Chondrocyte (in vitro differentiated cells): ENCODE results near the gene UNC119. TPM values are rescaled to one million over a fixed set of nuclear protein-coding genes. Genes with fewer than 3 reads are reported as not detected.

Source experiments
- DNase-seq: peaks from one replicate; pipeline ENCODE4 v3.0.0; 2021; ENCODE audit warnings: mixed read lengths, low spot score
- H3K27ac Mint-ChIP-seq: one replicate; pipeline ENCODE4 v1.8.0; 2021; ENCODE audit warnings: mild to moderate bottlenecking, moderate library complexity, mixed read lengths; ENCODE audit not compliant: unreplicated experiment
- H3K27me3 Mint-ChIP-seq: 2 replicates; pipeline ENCODE4 v1.8.0; 2021; ENCODE audit warnings: low read depth, mixed read lengths
- H3K36me3 Mint-ChIP-seq: 2 replicates; pipeline ENCODE4 v1.8.0; 2021; ENCODE audit warnings: low read depth, mixed read lengths
- H3K4me1 Mint-ChIP-seq: 2 replicates; pipeline ENCODE4 v1.8.0; 2021; ENCODE audit warnings: low read depth, mild to moderate bottlenecking, mixed read lengths
- H3K4me3 Mint-ChIP-seq: one replicate; pipeline ENCODE4 v1.8.0; 2021; ENCODE audit warnings: mild to moderate bottlenecking, moderate library complexity, mixed read lengths; ENCODE audit not compliant: unreplicated experiment
- H3K9me3 Mint-ChIP-seq: 2 replicates; pipeline ENCODE4 v1.8.0; 2021; ENCODE audit warnings: low read depth, mixed read lengths
- long read RNA-seq: library from polyadenylated mRNA; stranded (forward); transcript quantifications from one replicate; pipeline ENCODE4 v2.0.0, GENCODE V29; 2021
- total RNA-seq: library from RNA; stranded (reverse); gene quantifications from 3 replicates; pipeline ENCODE4 v1.2.1, GENCODE V29; 2021
- TF ChIP-seq, protein P1 (sequence below): fragments of 200-600 bp; sonication (generic); IDR thresholded peaks from 2 replicates; pipeline ENCODE4 v1.5.0; 2021; ENCODE audit warnings: antibody characterized with exemption, mild to moderate bottlenecking, moderate library complexity

Gene UNC119
- 19.8 to 24.9 TPM (median 24.1 TPM) in 3 replicates for total RNA-seq
- long read RNA-seq, transcript UNC119-202 (5 exons, 1,424 nt): major isoform, 20 of 34 reads
- long read RNA-seq, transcript UNC119-201 (4 exons, 1,653 nt): minor isoform, 9 of 34 reads
- long read RNA-seq, partial matches to known transcripts: 1 of 34 reads
- long read RNA-seq, other reads (novel, unspliced or antisense): 4 of 34 reads

DNA sequence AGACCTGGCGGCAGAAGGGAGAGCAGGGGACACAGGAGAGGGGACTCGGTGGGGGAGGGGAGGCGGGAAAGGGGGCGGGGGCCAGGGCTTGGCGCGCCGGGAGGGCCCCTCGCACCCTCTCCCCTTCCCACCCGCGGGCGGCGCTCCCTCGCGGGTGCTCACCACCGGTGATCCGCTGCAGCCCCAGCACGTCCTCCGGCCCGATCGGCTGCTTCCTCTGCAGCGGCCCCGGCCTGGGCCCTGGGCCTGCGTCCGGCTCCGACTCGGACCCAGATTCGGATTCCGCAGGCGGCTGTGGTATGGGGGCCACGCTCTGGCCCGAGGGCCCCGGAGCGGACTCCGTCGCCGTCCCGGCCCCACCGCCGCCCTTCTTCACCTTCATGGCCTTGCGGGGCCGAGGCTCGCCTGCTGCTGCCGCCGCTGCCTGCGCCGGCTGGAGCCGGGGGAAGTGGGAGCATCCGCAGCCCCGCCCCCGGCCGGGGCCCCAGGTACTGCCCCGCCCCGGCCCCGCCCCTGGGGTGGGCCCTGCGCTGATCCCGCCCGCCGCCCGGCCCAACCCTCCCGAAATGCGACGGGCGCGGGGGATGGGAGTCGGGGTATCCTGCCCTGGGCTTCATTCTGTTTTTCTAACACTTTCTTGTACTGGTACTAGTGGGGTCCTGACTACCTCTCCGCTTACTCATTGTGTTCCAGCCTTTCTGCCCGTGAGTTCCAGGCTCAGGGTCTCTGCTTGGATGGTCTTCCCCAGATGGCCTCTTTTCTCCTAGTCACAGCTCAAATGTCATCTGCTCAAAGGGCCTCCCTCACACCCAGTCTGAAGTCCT is at the start of gene UNC119:
TSS of gene UNC119 (minus strand) at position 449 of the 824 bp plus-strand sequence. CDS start at position 382, 67 bp downstream.
- Mint-ChIP-seq H3K27me3 (no peaks in the 10 kb centered on the region), H3K9me3 (no peaks in the 10 kb centered on the region), H3K27ac (peak within 1 kb of the TSS; percentile 87), H3K36me3 (peaks cover 24% of the 10 kb centered on the region), H3K4me1 (peaks cover 26% of the 10 kb centered on the region), H3K4me3 (peak within 1 kb of the TSS; percentile 95)
- TF ChIP-seq, protein P1, sequence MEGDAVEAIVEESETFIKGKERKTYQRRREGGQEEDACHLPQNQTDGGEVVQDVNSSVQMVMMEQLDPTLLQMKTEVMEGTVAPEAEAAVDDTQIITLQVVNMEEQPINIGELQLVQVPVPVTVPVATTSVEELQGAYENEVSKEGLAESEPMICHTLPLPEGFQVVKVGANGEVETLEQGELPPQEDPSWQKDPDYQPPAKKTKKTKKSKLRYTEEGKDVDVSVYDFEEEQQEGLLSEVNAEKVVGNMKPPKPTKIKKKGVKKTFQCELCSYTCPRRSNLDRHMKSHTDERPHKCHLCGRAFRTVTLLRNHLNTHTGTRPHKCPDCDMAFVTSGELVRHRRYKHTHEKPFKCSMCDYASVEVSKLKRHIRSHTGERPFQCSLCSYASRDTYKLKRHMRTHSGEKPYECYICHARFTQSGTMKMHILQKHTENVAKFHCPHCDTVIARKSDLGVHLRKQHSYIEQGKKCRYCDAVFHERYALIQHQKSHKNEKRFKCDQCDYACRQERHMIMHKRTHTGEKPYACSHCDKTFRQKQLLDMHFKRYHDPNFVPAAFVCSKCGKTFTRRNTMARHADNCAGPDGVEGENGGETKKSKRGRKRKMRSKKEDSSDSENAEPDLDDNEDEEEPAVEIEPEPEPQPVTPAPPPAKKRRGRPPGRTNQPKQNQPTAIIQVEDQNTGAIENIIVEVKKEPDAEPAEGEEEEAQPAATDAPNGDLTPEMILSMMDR: no peak
- peak; percentile 90 for DNase-seq

DNA sequence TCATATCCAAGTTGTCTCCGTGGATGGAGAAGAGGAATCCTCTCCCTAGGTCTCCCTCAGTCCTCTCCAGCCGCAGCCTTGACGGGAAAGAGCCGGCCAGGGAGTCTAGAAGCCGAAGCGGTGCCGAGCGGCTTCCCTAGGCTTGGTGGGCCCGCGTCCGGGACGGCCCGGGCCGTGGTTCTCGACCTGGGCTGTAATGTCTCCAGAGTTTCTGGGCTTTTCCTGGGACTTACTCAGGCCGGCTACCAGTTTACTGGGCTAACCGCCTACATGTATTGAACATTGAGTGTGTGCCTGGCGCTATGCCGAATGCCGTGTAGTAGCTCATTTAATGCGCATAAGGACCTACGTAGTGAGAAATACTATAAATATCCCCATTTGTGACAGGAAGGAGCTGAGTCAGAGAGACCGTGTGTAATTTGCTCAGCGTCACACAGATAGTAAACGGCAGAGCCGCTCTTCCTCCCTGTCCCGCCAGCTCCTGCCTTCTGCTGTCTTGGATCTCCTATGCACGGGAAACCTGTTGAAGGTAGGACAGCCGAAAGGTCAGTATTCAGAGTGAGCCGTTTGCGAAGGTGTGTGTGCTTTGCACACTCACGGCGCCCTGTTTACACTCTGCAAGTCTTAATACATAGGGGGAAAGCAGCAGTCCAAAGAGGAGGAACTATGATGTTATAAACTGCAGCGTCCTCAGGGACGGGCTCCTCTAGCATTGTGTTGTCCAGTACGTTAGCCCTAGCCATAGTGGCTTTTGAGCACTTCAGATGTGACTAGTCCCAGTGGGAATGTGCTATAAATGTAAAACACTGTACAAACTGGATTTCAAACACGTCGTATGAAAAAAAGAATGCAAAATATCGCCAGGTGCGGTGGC is 47.1 kb upstream of the UNC119 start:
- Mint-ChIP-seq H3K4me3 (peak overlapping the region; percentile 86), H3K36me3 (no peaks in the 10 kb centered on the region), H3K9me3 (no peaks in the 10 kb centered on the region), H3K27ac (peak overlapping the region; percentile 97), H3K4me1 (peaks cover 21% of the 10 kb centered on the region), H3K27me3 (no peaks in the 10 kb centered on the region)
- DNase-seq: no peak
- TF ChIP-seq, protein P1: no peak

DNA sequence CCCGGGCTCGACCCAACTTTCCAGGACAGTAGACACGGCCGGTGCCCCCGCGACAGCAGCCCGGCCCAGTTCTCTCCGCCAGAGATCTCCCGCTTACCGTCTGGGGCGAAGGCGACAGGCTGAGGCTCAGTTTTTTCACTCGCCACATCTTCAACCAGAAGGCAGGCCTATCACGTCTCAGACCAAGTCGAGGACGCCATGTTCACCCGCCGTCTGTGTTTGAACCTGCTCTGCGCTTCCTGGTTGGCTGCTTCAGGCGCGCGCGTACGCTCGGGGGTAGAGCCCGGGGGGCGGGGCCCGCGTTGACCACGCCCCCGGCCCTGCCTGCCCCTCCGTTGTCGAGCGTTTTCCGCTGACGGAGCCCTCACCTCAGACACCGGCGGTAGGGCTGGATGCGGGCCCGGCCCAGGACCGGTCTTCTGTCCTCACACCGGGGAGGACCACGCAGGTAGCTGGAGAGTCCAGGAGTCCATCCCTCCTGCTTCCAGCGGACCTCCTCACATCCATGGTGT is 46.4 kb upstream of the UNC119 start, which contains the start of gene SPAG5:
TSS of gene SPAG5 (minus strand) at position 227 of the 512 bp plus-strand sequence. CDS start at position 148, 79 bp downstream.
- TF ChIP-seq, protein P1: no peak
- Mint-ChIP-seq H3K27ac (peak within 1 kb of the TSS; percentile 97), H3K4me3 (peak within 1 kb of the TSS; percentile 86), H3K27me3 (no peaks in the 10 kb centered on the region), H3K4me1 (peaks cover 21% of the 10 kb centered on the region), H3K9me3 (no peaks in the 10 kb centered on the region), H3K36me3 (no peaks in the 10 kb centered on the region)
- DNase-seq: peak; percentile 96

- H3K27me3 Mint-ChIP-seq: no peaks in the 10 kb centered on the region
- DNase-seq: no peak
- H3K27ac Mint-ChIP-seq: peak overlapping the region; percentile 97
- peaks cover 21% of the 10 kb centered on the region for H3K4me1 Mint-ChIP-seq
- TF ChIP-seq, protein P1: no peak
- H3K36me3 Mint-ChIP-seq: no peaks in the 10 kb centered on the region
- H3K4me3 Mint-ChIP-seq: peak overlapping the region; percentile 86
- no peaks in the 10 kb centered on the region for H3K9me3 Mint-ChIP-seq
These were observed 46.0 kb upstream of the UNC119 start for GRCh38 chr17:28598389-28598788.
